Immature natural killer cell (primary cell): Measurements from ENCODE around the gene TMEM229A. TPM values are rescaled to one million over a fixed set of nuclear protein-coding genes. Genes with fewer than 3 reads are reported as not detected.
"Not testable (repeated sequence)": the region's sequence is repeated elsewhere in the genome, so short reads cannot be mapped to it uniquely, and the experiment has no call there.

Source experiments
- DNase-seq, 3 donors: peaks; one replicate each; pipeline ENCODE4 v3.0.0; 2022; ENCODE audit warnings: mixed read lengths in 1 of 3
- H3K27ac Mint-ChIP-seq, 6 donors: one replicate each; pipeline ENCODE4 v1.8.0; 2020; ENCODE audit warnings: mixed read lengths in 6 of 6, mild to moderate bottlenecking in 5 of 6, inconsistent platforms in 4 of 6, moderate library complexity in 3 of 6
- H3K27me3 Mint-ChIP-seq, 3 donors: one replicate each; pipeline ENCODE4 v1.8.0; 2020 to 2021; ENCODE audit warnings: low read depth in 3 of 3, mild to moderate bottlenecking in 3 of 3, mixed read lengths in 3 of 3, moderate library complexity in 3 of 3, inconsistent platforms in 1 of 3
- H3K36me3 Mint-ChIP-seq, 3 donors: one replicate each; pipeline ENCODE4 v1.8.0; 2020; ENCODE audit warnings: mixed read lengths in 3 of 3, inconsistent platforms in 2 of 3, mild to moderate bottlenecking in 2 of 3
- H3K4me1 Mint-ChIP-seq, 2 donors: one replicate each; pipeline ENCODE4 v1.8.0; 2020; ENCODE audit warnings: inconsistent platforms in 2 of 2, mild to moderate bottlenecking in 2 of 2, mixed read lengths in 2 of 2, moderate library complexity in 1 of 2
- H3K4me3 Mint-ChIP-seq, 5 donors: one replicate each; pipeline ENCODE4 v1.8.0; 2020; ENCODE audit warnings: mild to moderate bottlenecking in 5 of 5, mixed read lengths in 5 of 5, inconsistent platforms in 3 of 5, moderate library complexity in 3 of 5
- H3K9me3 Mint-ChIP-seq, 6 donors: one replicate each; pipeline ENCODE4 v1.8.0; 2020; ENCODE audit warnings: mild to moderate bottlenecking in 6 of 6, mixed read lengths in 6 of 6, inconsistent platforms in 4 of 6, moderate library complexity in 3 of 6
- polyA plus RNA-seq, 3 donors: library from polyadenylated mRNA; unstranded; fragments of 300-500 nt; fragmentation: Illumina TruSeq; gene quantifications; one replicate each; pipeline ENCODE4 v1.2.3, GENCODE V29; 2021

The TMEM229A gene
- polyA plus RNA-seq, 3 donors from 2014 or later = not detected

DNA sequence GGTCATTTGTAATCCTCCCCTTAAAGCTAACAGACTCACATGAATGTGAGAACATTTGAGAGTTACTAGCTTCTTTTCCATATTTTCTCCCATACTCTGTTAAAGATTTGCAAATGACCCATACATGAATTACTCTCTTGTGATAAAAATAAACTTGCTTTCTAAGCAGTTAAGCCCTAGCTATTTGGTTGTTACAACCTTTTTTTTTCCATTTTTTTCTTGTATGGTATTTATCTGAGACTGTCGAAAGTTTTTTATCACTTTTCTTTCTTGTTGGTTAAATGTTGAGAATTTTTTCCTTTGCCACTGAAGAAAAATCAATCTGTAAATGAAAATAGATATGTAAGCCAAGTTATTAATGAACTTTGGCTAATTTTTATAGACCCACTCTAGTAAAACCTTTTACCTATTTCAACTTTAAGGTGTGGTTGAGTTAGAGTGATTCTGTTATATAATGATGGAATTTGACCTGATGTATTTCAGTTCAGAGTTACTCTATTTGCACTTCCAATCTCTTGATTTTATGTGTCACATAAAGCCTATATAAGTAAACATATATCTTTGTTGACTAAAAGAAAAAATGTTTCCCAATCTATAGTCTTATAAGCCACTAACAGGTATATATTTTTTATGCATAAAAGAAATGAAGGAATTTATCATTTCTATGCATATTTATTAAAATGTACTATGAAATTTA is 19.0 kb upstream of the TMEM229A start:
- no peak for DNase-seq
- H3K36me3 Mint-ChIP-seq = no peaks in the 10 kb centered on the region
- H3K27me3 Mint-ChIP-seq = peaks cover 0 to 2% (median 0%) of the 10 kb centered on the region in 3 donors
- H3K27ac Mint-ChIP-seq = no peak overlapping the region
- peaks cover 0 to 5% (median under 1%) of the 10 kb centered on the region in 6 donors for H3K9me3 Mint-ChIP-seq
- H3K4me3 Mint-ChIP-seq = no peak overlapping the region
- H3K4me1 Mint-ChIP-seq = no peaks in the 10 kb centered on the region

- Mint-ChIP-seq H3K9me3 (peaks cover 0 to 6% (median 0%) of the 10 kb centered on the region in 6 donors), H3K4me3 (no peak overlapping the region), H3K4me1 (no peaks in the 10 kb centered on the region), H3K36me3 (no peaks in the 10 kb centered on the region), H3K27me3 (peaks cover 0 to 2% (median under 1%) of the 10 kb centered on the region in 3 donors), H3K27ac (no peak overlapping the region)
- DNase-seq = no peak
Measured at GRCh38 chr7:124042826-124043225, 10.0 kb upstream of the TMEM229A start.

DNA sequence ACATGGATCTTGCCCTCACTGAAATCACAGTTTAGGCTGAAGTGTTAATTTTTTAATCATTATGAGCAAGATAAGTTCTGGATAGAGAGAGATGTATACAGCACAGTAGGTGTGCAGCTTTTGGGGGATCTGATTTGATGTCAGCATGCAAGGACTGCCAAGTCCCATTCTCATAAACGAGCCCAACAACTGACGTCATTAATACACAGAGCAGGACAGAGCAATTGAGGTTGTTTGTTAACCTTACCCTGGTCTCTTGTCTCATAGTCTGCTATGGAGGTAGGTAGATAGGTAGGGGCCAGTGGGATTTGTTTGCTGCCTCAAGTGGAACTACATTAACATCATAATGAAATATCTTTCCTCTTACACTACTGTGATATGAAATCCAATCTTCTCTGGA is 8.6 kb upstream of the TMEM229A start:
- Mint-ChIP-seq H3K27me3 (peaks cover 0 to 4% (median 0%) of the 10 kb centered on the region in 3 donors), H3K4me3 (no peak overlapping the region), H3K9me3 (peaks cover 0 to 7% (median under 1%) of the 10 kb centered on the region in 6 donors), H3K4me1 (no peaks in the 10 kb centered on the region), H3K36me3 (no peaks in the 10 kb centered on the region), H3K27ac (no peak overlapping the region)
- DNase-seq = no peak

DNA sequence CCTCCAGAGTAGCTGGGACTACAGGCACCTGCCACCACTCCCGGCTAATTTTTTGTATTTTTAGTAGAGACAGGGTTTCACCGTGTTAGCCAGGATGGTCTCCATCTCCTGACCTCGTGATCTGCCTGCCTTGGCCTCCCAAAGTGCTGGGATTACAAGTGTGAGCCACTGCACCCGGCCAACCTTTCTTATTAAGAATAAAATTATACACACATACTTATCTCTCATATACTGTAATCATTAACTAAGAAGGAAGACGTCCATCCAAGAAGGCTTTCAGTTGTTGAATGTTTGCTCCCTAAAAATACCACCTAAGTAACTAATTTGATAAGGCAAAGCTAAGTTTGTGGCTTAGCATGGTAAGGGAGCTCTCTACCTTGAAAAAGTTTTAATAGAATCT is 5.0 kb upstream of the TMEM229A start:
- H3K9me3 Mint-ChIP-seq = peaks cover 0 to 32% (median 9%) of the 10 kb centered on the region in 6 donors
- not testable (repeated sequence) for DNase-seq, H3K4me1 Mint-ChIP-seq, H3K27me3 Mint-ChIP-seq, H3K27ac Mint-ChIP-seq, H3K4me3 Mint-ChIP-seq, H3K36me3 Mint-ChIP-seq

DNA sequence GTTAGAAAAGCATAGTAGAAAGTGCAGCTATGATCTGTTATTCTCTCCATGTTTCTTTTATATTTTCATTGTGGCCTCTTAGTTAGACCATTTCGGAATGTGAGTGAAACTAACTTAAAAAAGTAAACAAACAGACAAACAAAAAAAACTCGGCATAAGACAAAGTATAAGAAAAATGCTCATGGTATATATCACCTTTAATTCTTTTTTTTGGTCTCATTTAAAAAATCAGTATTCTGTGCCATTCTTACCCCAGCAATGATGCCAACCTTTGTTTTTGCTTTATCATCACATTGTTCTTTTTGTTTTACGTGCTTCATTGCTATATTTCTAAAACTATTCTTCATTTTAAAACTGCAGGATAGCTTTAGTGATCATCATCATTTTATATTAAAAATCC is 2.8 kb upstream of the TMEM229A start:
- no peak for DNase-seq
- H3K9me3 Mint-ChIP-seq = peaks cover 2 to 43% (median 15%) of the 10 kb centered on the region in 6 donors
- H3K36me3 Mint-ChIP-seq = no peaks in the 10 kb centered on the region
- H3K4me3 Mint-ChIP-seq = no peak overlapping the region
- no peak overlapping the region for H3K27ac Mint-ChIP-seq
- peaks cover 7 to 15% (median 14%) of the 10 kb centered on the region in 3 donors for H3K27me3 Mint-ChIP-seq
- H3K4me1 Mint-ChIP-seq = peaks cover 0 to 2% of the 10 kb centered on the region in 2 donors

DNA sequence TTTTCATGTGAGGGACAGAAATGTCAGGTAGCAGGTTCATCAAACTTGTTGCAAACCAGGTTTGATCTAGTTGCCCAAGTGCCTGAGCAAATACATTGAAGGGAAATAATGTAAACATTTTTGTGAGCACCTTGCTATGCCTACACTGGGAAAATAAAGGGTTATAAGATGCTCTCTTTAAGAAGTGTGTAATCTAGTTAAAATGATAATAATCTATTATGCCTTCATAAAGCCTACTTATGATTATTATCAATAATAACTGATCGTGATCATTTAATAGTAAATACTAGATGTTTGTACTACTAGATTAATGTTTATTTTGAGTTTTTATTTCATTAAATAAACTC is 1.9 kb upstream of the TMEM229A start:
- peaks cover 0 to 2% of the 10 kb centered on the region in 2 donors for H3K4me1 Mint-ChIP-seq
- no peaks in the 10 kb centered on the region for H3K36me3 Mint-ChIP-seq
- no peak for DNase-seq
- H3K4me3 Mint-ChIP-seq = no peak overlapping the region
- H3K27me3 Mint-ChIP-seq = peaks cover 7 to 17% (median 15%) of the 10 kb centered on the region in 3 donors
- H3K9me3 Mint-ChIP-seq = peaks cover 2 to 49% (median 15%) of the 10 kb centered on the region in 6 donors
- H3K27ac Mint-ChIP-seq = no peak overlapping the region

DNA sequence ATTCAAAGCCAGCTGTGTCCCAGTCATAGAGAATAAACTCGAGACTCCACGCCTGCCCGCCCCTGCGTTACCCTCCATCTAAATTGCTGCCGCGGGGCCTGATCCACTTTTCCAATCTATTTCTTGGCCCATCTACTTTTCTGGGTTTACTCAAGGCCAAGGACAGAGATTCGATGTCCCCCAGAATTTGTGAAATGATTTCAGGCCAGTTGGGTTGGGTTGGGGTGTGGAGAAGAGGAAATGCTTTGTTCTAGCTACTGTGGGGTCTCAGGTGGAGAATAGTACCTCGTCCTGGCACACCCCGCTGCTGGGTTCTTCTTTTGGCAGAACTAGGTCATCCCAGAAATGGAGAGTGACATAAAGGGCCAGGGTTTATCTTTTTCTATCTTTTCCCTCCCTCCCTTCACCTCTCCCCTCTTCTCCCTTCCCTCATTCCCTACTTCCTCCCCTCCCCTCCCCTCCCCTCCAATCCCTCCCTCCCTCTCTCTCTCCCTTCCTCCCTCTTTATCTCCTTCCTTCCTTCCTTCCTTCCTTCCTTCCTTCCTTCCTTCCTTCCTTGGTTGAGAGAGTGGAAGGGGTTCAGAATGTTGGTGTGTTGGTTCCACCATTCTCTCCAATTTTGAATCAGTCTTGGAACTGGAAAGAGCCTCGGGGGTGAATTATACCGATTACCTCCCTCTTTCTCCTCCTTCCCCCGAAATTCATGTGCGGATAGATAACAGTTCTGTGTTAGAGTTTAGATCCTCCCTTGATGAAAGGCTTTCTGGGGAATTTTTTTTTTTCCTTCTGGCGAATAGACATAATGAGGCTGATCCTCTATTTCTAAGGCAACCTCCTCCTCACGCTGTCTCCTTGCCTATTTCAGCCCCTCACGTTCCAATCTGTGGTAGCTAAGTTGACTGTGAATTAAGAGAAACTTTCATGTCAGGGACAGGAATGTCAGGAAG is 1.2 kb upstream of the TMEM229A start:
- no peaks in the 10 kb centered on the region for H3K36me3 Mint-ChIP-seq
- peaks cover 0 to 2% of the 10 kb centered on the region in 2 donors for H3K4me1 Mint-ChIP-seq
- DNase-seq = no peak
- peaks cover 7 to 17% (median 15%) of the 10 kb centered on the region in 3 donors for H3K27me3 Mint-ChIP-seq
- H3K9me3 Mint-ChIP-seq = peaks cover 2 to 49% (median 15%) of the 10 kb centered on the region in 6 donors
- H3K4me3 Mint-ChIP-seq = peak overlapping the region in 1 of 5 donors; percentile 44
- H3K27ac Mint-ChIP-seq = no peak overlapping the region

GRCh38 chr7:124033095-124033806 is 384 bp upstream of the TMEM229A start:
- no peak overlapping the region for H3K4me3 Mint-ChIP-seq
- H3K27ac Mint-ChIP-seq = no peak overlapping the region
- no peaks in the 10 kb centered on the region for H3K36me3 Mint-ChIP-seq
- peaks cover 2 to 49% (median 15%) of the 10 kb centered on the region in 6 donors for H3K9me3 Mint-ChIP-seq
- peaks cover 0 to 2% of the 10 kb centered on the region in 2 donors for H3K4me1 Mint-ChIP-seq
- no peak for DNase-seq
- peaks cover 7 to 17% (median 16%) of the 10 kb centered on the region in 3 donors for H3K27me3 Mint-ChIP-seq

GRCh38 chr7:124031919-124032318 is 948 bp downstream of the TMEM229A start:
- Mint-ChIP-seq H3K4me3 (peak overlapping the region in 1 of 5 donors; percentile 27), H3K27me3 (peaks cover 7 to 17% (median 16%) of the 10 kb centered on the region in 3 donors), H3K27ac (no peak overlapping the region), H3K36me3 (no peaks in the 10 kb centered on the region), H3K9me3 (peaks cover 2 to 45% (median 12%) of the 10 kb centered on the region in 6 donors), H3K4me1 (peaks cover 0 to 2% of the 10 kb centered on the region in 2 donors)
- DNase-seq = no peak

DNA sequence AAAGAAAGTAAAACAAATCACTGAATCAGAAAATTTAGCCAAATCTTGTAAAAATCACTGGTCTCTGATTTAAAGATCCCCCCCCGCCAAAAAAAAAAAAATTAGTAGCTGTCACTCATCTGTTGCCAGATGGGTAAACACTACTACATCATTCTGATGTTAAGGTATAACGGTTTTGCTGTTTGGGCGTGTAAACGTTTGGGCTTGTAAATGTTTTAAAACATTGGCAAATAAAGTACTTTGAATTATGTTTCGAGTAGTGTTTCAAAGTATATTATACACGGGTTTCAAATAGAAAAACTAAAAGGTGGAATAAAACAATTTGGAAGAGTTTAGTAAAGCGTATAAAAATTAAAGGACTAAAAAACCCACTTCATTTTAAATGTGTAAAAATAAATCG is 1.5 kb downstream of the TMEM229A start:
- peaks cover 2 to 42% (median 12%) of the 10 kb centered on the region in 6 donors for H3K9me3 Mint-ChIP-seq
- peaks cover 0 to 2% of the 10 kb centered on the region in 2 donors for H3K4me1 Mint-ChIP-seq
- no peak overlapping the region for H3K4me3 Mint-ChIP-seq
- H3K27ac Mint-ChIP-seq = no peak overlapping the region
- H3K36me3 Mint-ChIP-seq = no peaks in the 10 kb centered on the region
- peaks cover 7 to 17% (median 16%) of the 10 kb centered on the region in 3 donors for H3K27me3 Mint-ChIP-seq
- no peak for DNase-seq

GRCh38 chr7:124030964-124031363 is 1.9 kb downstream of the TMEM229A start:
- H3K4me3 Mint-ChIP-seq = peak overlapping the region in 1 of 5 donors; percentile 17
- peaks cover 2 to 38% (median 11%) of the 10 kb centered on the region in 6 donors for H3K9me3 Mint-ChIP-seq
- H3K36me3 Mint-ChIP-seq = no peaks in the 10 kb centered on the region
- peaks cover 0 to 2% of the 10 kb centered on the region in 2 donors for H3K4me1 Mint-ChIP-seq
- no peak for DNase-seq
- H3K27ac Mint-ChIP-seq = no peak overlapping the region
- H3K27me3 Mint-ChIP-seq = peaks cover 7 to 17% (median 15%) of the 10 kb centered on the region in 3 donors

- Mint-ChIP-seq H3K27me3 (peaks cover 5 to 17% (median 15%) of the 10 kb centered on the region in 3 donors), H3K4me1 (peaks cover 0 to 2% of the 10 kb centered on the region in 2 donors), H3K36me3 (no peaks in the 10 kb centered on the region), H3K9me3 (peaks cover 2 to 28% (median 9%) of the 10 kb centered on the region in 6 donors), H3K27ac (no peak overlapping the region), H3K4me3 (no peak overlapping the region)
- no peak for DNase-seq
Measured at GRCh38 chr7:124029396-124030188, 3.3 kb downstream of the TMEM229A start.

DNA sequence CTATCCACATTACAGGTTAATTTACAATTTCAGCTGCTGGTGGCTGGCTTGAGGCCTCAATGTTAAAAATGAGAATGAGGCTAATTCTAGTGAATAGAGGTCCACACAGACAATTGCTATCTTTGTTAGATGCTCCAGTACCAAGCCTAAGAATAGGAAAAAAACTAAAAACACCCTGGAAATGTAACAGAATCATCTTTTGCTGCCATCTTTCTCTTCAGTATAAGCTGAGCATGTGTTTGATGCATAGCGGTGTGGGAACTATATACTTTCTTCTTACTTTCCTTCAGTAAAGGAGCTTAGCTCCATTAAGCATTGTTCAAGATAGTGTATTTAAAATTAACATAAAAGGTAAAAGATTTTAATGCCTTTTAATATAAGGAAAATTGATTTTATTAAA is 5.6 kb downstream of the TMEM229A start:
- Mint-ChIP-seq H3K27ac (no peak overlapping the region), H3K36me3 (no peaks in the 10 kb centered on the region), H3K4me1 (peaks cover 0 to 2% of the 10 kb centered on the region in 2 donors), H3K4me3 (no peak overlapping the region), H3K27me3 (peaks cover 2 to 14% (median 11%) of the 10 kb centered on the region in 3 donors), H3K9me3 (peaks cover 0 to 22% (median 6%) of the 10 kb centered on the region in 6 donors)
- no peak for DNase-seq
